CD4-positive, alpha-beta T cell treated with Interleukin-15 for 1 hour (primary cell): ENCODE measurements around the gene ASIP.
"Not testable (repeated sequence)": the region's sequence is repeated elsewhere in the genome, so short reads cannot be mapped to it uniquely, and the experiment has no call there.

ENCODE experiments used
- DNase-seq: peaks from one replicate; pipeline ENCODE4 v3.0.0-alpha.2; 2020

Gene ASIP, protein sequence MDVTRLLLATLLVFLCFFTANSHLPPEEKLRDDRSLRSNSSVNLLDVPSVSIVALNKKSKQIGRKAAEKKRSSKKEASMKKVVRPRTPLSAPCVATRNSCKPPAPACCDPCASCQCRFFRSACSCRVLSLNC

DNA sequence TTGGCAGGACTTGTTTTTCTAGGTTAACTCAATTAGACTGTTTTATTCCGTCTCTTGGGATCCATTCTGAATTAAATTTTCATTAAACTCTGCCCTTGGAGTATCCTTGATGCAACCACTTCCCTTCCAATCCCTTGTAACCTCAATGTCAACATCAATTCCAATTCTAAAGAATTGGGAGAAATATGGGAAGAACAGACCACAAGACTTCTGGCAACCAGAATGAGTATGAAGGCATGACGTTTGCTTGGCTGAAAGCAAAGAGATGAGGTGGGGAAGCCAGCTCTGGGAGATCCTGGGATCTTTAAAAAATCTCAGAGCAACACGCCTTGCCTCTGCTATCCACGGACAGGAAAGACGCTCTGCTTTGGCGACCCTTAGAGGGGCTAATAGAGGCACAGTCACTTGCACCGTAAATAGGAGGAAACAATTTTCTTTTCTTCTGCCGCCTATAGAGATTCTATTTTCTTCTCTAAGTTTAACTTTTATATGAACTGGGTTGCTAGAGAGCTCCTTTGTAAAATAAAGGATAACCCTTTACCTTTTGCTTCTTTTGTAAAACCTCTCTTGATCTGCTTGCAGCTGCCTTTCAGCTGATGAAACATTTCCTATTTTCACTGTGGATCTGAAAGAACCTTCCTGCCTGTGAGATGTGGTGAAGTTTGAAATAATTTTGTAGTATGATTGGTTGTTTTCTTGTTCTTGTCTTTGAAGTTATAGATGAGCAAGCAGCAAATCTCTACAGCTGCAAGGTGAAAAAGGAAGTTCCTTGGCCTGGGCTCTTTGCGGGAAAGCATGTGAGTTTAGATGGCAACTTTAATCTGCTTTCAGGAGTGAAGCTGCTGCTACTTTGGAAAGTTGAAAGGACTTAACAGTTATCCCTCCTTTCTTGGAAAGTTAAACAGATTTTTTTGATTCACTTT, at the start of gene ASIP:
ASIP (plus strand) TSS at position 731 of the 923 bp plus-strand sequence. CDS start 18,952 bp downstream, outside the sequence.
- DNase-seq: no peak

DNA sequence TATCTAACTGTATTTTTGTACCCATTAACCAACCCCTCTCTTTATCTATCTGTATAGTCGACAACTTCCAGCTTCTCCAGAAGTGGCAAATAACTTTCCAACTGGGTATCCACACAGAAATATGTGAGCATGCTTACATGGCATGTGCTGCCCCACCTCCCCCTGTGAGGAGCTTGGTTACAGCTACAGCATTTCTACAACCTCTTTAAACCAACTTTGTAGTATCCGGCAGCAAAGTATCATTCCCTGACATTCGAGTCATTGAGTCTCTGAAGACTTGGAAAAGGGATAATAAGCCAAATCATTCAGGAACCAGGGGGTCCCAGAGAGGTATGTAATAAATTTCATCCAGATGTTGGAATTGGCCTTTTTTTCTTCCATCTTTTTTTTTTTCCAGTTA, 48.2 kb upstream of the ASIP start:
- DNase-seq: no peak

DNA sequence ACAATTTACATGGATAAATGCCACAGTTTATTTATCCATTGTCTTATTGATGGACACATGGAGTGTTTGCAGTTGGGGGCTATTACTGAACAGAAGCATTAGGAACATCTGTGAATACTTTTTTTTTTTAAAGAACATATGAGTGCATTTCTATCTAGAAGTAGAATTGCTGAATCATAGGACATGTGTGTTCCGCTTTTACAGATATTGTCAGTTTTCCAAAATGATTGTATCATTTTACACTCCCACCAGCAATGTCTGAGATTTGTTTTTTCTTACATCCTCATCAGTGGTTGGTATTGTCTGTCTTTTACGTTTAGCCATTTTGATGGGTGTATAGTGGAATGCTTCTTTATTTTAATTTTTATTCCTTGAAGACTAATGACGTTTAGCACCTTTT, 42.0 kb upstream of the ASIP start:
- no peak for DNase-seq

DNA sequence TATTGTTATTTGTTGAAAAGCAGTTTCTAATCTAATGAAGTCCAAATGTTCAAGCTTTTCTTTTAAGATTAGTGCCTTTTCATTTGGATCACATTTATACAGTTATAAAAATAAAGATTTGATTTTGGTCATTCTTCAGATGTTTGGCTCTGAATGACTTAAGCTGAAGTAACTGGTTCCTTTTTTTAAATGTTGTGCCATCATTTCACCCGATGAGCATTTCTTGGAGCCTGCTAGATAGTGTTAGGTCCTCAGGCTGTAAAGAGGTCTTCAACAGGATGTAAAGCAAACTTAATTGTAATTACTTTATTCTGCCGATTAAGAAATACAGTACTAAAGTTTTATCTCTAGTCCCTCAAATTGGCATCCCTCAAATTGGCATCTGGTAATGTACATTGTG, 41.2 kb upstream of the ASIP start:
- DNase-seq: no peak

DNA sequence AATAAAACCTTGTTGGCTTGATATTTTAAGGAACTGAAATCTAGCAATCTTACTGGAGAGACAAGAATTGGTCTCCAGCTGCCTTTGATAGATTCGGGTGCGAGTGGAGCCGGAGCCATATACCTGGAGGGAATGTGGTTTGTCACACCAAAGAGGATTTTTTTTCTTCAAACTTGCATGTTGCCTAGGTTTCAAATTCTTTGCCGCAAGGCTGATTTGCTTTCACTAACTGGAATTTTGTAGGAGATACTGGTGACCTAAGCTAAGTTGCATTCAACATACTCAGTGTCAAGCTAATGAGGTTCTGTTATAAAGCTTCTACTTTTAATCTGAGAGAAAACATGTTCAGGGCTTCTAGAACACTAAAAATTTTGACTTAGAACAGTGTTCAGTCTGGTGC, 39.7 kb upstream of the ASIP start:
- no peak for DNase-seq

DNA sequence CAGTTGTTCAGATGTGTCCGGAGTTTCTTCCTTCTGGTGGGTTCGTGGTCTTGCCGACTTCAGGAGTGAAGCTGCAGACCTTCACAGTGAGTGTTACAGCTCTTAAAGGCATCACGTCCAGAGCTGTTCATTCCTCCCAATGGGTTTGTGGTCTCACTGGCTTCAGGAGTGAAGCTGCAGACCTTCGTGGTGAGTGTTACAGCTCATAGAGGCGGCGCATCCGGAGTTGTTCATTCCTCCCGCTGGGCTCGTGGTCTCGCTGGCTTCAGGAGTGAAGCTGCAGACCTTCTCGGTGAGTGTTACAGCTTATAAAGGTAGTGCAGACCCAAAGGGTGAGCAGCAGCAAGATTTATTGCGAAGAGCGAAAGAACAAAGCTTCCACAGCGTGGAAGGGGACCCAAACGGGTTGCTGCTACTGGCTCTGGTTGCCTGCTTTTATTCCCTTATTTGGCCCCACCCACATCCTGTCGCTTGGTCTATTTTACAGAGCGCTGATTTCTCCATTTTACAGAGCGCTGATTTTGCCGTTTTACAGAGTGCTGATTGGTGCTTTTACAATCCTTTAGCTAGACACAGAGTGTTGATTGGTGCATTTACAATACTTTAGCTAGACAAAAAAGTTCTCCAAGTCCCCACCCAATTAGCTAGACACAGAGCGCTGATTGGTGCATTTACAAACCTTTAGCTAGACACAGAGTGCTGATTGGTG, 35.9 kb upstream of the ASIP start:
- DNase-seq: not testable (repeated sequence)

DNA sequence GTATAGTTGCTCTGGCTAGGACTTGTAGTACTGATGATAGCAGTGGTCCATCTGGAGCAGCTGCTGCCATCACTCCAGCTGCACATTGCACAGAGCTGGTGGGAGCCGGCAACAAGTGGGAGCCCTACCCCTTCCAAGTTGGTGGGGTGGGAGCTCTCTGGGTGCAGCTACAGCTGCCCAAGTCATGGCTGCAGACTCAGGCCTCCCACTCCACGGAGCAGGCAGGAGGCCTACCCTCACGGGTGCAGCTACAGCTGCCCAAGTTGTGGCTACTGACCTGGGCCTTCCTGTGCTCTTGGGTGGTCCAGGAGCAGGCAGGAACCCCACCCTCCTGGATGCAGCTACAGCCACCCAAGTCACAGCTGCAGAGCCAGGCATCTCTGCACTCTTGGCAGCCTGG, 32.1 kb upstream of the ASIP start:
- DNase-seq: no peak

DNA sequence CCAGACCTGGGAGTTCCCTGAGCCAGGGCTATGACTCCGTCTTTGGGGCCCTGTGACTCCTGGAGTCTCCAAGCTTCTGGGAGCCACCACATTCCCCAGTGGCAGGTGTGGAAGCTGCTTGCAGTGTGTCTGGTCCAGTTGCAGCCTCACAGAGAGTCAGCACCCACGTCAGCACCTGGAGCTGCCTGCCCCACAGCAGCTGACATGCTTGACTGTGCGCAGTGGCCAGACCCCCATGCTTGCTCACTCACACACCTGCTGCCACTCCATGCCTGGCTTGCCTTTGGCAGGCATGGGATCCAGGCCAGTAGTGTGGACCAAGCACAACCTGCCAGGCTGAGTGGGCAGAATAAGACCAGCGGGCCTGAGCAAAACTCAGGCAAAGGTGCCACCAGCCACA, 31.0 kb upstream of the ASIP start:
- no peak for DNase-seq

DNA sequence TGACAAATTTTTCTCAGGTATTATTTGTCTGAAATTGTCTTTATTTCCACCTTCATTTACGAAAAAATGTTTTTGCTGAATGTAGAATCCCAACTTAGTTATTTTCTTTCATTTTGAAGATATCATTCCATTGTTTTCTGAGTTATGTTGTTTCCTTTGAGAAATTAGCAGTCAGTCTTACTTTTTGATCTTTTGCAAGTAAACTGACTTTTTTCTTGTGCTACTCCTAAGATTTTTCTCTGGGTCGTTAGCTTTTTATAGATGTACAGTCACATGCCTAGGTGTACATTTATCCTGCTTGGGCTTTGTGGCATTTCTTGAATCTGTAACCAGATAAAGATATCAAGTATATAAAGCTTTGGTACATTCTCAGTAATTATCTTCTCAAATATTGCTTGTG, 29.6 kb upstream of the ASIP start:
- DNase-seq: no peak

DNA sequence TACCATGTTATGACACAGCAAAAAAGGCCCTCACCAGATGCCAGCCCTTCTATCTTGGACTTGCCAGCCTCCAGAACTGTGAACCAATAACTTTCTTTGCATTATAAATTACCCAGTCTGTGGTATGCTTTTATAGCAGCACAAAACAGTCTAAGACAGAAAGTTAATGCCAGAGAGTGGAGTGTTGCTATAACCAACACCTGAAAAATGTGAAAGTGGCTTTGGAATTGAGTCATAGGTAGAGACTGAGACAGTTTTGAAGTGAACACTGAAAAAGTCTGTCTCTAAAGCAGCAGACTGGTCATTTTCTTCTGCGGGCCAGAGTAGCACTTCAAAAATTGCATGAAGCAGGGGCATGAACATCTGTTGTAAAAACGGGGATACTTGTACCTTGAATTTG, 28.0 kb upstream of the ASIP start:
- no peak for DNase-seq

DNA sequence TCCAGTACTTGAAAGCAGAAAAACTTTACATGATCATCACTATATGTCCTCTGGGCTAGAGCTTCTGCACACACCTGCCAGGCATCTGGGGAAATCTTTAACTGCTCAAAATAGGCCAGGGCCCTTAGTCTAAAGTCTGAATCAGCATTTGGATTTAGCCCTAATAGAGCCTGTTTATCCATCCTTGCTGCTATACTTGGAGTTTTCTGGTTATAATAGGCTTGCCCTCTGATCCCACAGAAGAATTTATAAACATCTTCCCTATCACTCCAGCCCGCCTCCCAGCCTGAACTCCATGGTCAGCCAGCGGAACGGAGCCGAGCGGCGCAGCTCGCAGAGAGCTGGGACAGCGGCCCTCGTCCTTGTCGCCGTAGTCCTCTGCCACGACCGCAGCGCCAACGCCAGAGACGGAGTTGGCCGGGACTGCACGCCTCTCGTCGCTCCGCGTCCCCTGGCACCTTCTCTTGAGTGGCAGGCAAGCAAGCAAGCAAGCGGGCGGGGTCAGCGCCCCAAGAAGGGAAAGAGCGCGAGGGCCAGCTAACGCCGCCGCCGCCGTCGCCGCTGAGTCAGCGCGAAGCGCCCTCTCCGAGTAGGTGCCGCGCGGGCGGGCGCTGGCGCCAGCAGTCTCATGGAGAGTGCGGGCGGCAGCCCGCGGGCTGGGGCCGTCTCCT, 25.4 kb upstream of the ASIP start:
- peak; percentile 49 for DNase-seq

DNA sequence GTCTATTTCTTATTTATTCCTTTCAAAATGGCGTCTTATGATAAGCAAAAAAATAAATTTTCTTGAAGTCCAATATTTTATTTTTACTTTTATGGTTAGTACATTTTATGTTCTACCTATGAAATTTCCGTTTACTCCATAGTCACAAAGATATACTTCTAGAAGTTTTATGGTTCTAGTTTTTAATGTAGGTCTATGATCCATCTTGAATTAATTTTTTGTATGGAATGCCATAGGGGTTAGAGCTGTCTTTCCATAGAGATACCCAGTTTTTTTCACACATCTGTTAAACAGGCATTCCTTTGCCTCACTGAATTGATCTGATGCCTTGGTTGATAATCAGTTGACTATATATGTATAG, 24.9 kb upstream of the ASIP start:
- DNase-seq: no peak

DNA sequence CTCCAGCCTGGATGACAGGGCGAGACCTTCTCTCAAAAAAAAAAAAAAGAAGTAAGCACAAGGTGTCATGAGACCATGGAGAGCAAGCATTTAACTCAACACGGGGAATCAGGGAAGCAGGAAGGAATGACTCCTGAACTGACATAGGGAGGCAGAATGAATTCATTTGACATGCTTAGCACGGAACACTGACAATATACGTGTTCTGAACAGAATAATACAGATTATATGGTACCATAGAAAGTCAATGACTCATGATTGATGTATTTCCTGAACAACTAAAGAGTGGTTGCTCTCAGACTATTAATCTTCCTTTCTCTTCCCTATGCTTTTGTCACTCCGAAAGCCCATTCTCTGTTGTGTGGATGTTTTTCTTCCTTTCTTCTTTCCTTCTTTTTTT, 20.7 kb upstream of the ASIP start:
- DNase-seq: no peak

DNA sequence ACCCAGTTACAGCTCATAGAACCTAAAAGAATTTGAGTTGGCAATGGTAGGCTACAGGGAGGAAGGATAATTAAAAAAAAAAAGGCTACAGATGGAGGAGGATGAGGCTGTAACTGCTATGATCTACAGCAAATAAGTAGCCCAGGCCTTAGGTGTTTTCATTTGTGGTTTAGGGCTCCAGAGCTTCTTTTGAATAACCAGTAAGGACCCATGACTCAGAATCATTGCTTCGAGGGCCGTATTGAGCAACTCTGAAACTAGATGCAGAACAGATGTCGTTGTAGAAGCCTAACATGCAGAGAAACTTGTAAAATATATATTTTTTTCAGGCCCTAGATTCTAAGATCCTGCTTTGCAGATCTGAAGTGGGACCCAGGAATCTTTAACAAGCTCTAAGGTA, 19.0 kb upstream of the ASIP start:
- no peak for DNase-seq

DNA sequence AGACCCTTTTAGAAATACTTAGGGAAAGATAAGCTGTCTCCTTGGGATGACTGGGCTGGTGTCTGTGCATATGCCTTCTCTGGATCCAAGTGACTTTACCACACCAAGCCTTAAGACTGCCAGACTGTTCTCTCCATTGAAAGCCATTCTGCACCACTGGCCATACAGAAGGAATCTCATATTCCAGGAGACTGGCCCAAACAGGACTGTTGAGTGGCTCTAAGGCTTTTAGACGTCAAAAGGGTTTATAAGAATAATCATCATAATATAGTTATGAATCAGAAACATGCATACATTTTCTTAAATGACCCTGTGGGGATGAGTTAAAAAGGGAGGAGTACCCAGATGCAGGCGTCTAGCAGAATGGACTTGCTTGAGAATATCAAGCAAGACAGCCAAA, 17.0 kb upstream of the ASIP start:
- DNase-seq: not testable (repeated sequence)

DNA sequence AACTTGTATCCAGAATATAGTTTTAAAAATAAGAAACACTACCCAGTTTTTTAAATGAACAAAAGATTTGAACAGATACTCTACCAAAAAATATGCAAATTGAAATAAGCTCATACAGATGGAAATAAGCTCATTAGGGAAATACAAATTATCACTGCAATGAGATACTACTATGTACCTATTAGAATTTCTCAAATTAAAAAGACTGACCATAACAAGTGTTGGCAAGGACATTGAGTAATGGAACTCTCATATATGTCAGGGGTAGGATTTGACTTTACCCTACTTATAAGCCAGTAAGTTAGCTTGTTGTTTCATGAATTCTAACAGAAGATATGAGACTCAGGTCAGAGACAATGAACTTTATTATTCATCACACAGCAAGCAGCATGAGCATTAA, 9.6 kb upstream of the ASIP start:
- no peak for DNase-seq

DNA sequence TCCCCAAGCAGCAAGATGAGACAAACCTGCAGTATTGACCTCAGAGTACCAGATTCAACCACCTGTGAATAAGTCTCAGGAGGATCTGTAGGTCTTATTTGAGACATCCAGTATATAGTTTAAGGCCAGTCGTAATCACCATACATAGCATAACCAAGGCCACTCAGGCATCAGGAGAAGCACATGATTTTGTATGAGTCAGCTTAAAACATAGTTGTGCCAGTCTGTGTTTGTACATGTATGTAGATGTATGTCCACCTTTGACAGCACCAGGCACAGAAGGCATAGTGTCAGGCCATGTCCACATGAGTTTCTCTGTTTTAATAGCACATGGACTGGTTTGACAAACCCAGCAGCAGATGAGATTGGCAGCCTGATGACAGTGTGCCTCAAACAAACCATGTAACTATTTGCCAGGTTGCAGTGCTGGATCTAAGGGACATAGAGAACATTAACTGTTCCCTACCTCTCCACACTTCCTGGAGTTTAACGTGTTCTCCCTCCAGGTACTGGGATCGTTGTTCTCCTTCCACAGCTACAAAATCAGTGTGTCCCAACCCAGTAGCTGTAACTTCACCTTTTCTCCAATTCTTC, 8.6 kb upstream of the ASIP start:
- DNase-seq: no peak

DNA sequence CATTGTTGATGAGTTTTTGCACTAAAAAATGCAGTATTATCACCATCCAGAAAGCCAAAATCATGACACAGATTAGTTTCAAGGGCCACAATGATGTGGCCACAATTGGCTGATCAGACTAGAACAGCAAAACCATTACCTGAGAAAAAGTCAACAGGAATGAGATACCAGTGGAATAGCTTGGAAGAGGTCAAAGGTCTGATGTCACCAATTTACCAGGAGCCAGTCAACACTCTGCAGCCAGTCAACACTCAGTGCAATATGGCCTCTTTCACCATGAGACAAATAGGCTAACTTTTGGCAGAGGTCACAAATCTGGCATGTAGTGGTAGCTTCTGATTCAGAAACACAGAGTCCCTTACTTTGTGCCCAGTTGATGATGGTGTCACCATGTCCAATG, 7.5 kb upstream of the ASIP start:
- no peak for DNase-seq

DNA sequence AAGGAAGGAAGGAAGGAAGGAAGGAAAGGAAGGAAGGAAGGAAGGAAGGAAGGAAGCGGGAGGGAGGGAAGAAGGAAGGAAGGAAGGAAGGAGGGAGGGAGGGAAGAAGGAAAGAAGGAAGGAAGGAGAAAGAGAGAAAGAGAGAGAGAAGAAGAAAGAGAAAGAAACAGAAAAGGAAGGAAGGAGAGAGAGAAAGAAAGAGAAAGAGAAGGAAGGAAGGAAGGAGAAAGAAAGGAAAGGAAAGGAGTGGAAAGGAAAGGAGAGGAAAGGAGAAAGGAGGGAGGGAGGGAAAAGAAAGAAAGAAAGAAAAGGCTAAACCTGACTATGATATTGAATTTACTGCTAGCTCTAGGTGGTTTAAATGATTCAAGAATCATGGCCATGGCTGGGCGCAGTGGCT, 5.3 kb upstream of the ASIP start:
- no peak for DNase-seq

DNA sequence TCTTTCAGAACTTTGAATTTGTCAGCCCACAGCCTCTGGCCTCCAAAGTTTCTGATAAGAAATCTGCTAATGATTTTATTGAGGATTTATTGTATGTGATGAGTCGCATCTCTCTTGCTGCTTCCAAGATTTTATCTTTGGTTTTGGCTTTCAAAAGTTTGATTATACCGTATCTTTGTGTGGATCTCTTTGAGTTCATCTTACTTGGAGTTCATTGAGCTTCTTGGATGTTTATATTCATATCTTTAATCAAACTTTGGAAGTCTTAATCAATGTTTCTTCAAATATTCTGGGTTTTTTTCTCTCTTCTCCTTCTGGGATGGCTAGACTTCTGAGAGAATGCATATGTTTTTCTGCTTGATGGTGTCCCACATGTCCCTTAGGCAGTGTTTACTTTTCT, 3.3 kb upstream of the ASIP start:
- DNase-seq: no peak

DNA sequence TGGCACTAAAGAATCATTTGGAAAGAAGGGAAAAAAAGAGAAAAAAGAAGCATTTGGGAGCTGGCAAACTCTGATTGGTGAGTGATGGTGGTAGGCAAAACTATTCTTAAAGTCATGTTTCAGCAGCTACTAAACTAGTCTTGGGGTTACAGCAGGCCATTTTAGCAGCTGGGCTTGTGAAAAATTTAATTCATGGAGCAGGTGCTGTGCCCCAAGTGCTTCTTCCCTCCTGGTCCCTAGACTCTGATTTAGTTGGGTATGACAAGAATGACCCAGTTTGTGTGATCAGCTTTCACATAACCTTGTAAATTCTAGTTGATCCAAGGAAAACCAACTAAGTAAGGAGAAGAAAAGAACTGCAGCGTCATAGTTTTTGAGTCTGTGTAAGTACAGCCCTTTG, 1.1 kb upstream of the ASIP start:
- DNase-seq: no peak

DNA sequence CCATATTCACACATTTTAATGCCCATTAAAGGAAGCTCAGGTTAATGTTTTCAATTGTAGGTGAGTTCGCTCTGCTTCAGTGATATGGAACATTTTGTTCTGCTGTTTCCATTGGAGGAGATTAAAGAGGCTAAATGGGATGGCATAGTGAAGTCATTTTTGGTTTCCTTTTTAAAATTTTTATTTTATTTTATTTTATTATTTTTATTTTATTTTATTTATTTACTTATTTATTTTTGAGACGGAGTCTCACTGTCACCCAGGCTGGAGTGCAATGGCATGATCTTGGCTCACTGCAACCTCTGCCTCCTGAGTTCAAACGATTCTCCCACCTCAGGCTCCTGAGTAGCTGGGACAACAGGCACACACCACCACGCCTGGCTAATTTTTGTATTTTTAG, 792 bp downstream of the ASIP start:
- not testable (repeated sequence) for DNase-seq

DNA sequence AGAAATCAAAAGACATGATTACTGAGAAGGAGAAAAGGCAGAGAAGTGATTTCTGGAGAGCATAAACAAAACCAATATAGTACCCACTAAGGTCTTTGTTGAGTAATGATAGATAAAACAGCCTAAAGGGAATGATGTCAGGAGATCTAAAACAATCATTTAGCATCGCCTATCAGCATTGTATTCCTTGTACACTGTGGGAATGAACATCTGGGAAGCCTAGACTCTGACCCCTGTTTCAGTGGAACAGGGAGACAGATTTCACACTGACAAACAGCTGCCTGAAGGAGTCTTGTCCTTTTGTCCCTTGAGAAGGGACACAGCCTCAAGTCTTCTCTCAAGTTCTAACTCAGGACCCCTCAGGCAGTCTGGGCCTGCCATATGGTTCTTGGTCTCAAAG, 1.7 kb downstream of the ASIP start:
- DNase-seq: no peak
